Umbilical cord (tissue), 2 donors: Measurements from ENCODE around the gene STRAP. TPM values are rescaled to one million over a fixed set of nuclear protein-coding genes. Genes with fewer than 3 reads are reported as not detected.
"Not testable (repeated sequence)": the region's sequence is repeated elsewhere in the genome, so short reads cannot be mapped to it uniquely, and the experiment has no call there.

Experiments used
- DNase-seq: peaks from one replicate; pipeline ENCODE4 v3.0.0-alpha.2; 2015; ENCODE audit warnings: low spot score
- total RNA-seq: library from RNA; depleted of rRNA; stranded (reverse); fragments of >200 nt; gene quantifications from one replicate; pipeline ENCODE4 v1.2.3, GENCODE V29; 2014; ENCODE audit warnings: low replicate concordance; ENCODE audit not compliant: insufficient read depth

STRAP gene
- total RNA-seq, 1 donor from 2014 or later: 44.1 TPM

DNA sequence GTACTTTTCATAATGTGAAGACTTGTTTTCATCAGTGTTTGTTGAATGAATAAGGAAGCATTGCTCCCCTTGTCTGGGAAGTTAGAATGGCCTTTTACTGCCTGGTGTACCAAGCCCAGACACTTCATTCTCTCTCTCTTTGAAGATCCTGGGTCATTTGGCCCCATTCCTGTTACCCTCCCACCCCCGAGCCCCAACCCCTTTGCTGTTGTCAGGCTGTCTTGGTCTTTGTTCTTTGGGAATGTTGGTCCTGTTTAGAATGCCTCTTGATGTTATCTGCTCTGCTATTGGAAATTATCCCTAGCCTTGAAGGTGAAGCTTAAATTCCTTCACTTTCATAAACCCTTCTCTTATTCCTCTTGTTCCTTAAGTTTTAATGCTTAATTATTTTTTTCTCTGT lies 42.8 kb downstream of the STRAP start:
- DNase-seq: no peak

DNA sequence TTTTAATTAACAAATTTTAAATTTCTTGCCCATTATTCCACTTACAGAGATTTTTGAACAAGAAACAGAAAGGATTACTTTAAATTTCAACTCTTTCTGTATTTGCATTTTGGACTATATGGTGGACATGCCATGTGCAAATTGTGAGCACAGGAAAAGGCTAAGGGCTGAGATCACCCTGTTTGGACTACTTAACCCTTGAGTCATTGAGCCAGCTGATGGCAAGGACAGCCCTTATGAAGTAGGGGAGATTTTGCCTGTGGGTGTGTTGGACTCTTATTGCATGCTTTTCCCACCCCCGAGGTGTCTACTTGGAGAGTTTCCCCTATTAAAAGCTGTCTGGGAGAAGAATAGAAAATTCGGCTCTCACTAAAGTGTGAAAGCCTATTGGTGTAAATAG lies 46.2 kb downstream of the STRAP start:
- DNase-seq: no peak

DNA sequence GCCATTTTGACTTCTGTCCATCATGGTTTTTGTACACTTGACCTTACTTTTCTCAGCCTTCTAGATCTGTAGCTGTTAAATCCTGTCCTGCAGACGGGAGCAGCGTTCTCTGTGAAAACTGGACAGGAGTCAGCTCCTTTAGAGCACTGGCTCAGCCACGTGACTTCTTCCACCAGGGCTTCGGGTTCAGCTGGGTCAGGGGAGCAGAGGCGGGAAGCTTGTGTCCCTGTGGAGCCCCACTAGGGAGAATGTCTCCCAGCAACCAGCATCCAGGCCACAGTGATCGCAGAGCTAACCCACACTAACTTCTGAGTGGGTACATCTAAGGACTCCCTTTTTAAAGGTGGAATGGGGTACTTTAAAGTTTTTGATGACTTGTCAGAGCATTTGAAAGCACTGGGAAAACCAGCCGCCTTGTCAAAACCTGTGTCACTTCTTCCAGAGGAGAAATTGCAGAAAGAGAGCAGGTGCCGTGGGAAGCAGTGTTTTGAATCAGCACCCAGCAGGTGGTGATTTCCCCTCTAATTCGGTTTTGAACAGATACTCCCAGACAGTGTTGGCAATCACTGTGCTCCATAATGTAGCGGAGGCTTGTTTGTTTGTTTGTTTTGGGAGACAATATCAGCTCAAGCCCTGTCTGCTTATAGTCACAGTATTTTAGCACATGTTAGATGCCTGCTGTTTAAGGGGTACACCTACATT lies 46.8 kb downstream of the STRAP start:
- DNase-seq: no peak

DNA sequence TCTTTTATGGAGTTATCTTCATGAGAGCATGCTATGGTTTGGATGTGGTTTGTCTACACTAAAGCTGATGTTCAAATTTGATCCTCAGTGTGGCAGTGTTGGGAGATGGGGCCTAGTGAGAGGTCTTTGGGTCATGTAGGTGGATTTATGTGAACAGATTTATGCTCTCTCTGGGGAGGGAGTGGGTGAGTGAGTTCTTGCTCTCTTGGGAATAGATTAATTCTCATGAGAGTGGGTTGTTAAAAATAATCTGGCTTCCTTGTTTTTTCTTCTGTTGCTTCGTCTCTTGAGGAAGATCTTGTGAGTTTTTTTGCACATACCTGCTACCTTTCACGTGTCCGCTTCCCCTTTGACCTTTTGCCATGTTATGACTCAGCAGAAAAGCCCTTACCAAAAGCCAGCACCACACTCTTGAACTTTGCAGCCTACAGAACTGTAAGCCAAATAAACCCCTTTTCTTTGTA lies 49.4 kb downstream of the STRAP start:
- no peak for DNase-seq

DNA sequence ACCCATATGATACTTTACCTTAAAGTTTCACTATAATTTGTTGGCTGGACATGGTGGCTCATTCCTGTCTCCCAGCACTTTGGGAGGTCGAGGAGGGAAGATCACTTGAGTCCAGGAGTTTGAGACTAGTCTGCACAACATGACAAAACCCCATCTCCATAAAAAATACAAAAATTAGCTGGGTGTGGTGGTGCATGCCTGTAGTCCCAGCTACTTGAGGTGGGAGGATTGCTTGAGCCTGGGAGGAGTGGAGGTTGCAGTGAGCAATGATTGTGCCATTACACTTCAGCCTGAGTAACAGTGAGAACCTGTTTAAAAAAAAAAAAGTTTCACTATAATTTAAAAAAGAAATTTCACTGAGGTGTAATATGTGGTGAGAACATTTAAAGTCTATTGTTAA lies 50.1 kb downstream of the STRAP start:
- no peak for DNase-seq

DNA sequence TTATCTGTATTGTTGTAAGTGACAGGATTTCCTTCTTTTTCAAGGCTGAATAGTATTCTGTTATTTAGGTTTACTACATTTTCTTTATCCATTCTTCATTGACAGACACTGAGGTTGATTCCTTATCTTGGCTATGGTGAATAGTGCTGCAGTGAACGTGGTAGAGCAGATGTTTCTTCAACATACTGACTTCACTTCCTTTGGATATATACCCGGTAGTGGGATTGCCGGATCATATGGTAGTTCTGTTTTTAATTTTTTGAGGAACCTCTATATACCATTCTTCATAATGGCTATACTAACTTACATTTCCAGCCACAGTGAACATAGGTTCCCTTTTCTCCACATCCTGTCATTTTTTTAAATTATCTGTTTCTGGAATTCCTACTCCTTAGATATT lies 50.8 kb downstream of the STRAP start:
- DNase-seq: no peak

DNA sequence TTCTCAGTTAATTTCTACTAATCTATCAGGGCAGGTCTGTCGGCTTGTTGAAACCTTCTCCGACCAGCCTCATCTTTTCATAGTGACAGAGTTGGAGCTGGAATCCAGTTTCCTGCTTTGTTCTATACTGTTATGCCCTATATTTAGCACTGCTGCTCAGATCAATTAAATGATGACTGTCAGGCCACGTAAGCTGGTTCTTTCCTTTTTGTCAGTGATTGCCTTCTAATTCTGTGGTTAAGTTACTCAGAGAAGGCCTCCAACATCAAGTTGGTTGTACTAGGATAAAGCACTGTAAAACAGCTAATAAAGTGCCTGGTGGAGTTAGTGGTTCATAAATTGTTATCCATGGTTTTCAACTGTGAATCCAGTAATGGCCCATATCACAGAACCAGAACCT lies 51.6 kb downstream of the STRAP start:
- DNase-seq: no peak

DNA sequence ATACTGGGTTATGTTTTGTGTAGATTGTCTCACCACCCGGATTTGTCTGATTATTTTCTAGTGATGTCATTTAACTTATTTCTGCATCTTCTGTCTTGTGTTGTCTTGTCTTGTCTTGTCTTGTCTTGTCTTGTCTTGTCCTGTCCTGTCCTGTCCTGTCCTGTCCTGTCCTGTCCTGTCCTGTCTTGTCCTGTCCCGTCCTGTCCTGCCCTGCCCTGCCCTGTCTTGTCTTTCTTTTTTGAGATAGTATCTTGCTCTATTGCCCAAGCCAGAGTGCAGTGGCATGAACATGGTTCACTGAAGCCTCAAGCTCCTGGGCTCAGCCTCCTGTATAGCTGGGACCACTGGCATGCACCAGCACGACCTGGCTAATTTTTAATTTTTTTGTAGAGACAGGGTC lies 54.6 kb downstream of the STRAP start:
- no peak for DNase-seq

DNA sequence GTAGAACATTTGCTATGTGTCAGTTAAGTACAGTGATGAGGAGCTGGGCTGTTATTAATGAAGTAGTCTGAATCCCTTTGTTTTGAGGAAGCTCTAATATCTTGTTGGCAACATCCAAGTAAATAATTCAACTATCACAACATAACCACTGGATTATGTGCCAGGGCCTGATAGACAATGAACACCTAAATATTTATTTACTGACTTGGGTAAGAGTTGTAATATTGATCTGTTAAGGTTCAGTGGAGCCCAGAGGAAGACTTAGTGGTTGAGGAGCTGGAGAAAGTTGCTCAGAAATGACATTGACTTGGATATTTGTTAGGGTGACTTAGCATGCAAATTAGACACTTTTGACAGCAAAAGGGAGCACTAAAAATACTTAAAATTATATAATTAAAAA lies 55.7 kb downstream of the STRAP start:
- no peak for DNase-seq

DNA sequence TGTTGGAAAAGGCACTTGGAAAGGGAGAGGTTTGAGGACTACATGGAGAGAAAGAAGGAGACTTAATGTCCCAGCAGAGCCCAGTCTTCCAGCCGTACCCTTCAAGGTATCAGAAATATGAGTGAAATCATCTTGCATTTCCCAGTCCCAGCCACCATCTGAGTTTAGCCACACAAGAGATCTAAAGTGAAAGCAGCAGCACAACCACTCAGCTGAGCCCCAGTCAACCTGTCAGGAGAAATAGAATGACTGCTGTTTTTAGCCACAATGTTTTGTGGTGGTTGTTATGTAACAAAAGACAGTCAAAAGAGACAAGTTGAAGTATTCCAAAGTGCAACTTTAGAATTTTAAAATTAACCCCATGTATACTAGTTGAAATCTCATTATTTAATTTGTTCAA lies 56.9 kb downstream of the STRAP start:
- DNase-seq: no peak

DNA sequence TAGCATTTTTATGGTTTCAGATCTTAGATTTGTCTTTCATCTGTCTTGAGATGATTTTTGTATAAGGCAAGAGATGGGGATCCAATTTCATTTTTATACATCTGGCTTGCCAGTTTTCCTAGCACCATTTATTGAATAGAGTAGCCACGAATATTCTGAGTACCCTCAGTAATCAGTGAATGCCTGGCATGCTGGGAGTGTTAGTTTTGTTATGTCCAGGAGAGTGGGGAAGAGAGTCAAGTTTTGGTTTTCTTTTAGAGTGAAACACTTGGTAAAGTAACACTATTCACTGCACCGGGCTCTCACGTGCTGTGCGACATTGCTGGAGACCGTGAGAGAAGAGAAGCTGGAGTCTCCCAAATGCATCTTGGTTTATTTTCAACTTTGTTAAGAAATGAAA lies 60.3 kb downstream of the STRAP start:
- DNase-seq: no peak

DNA sequence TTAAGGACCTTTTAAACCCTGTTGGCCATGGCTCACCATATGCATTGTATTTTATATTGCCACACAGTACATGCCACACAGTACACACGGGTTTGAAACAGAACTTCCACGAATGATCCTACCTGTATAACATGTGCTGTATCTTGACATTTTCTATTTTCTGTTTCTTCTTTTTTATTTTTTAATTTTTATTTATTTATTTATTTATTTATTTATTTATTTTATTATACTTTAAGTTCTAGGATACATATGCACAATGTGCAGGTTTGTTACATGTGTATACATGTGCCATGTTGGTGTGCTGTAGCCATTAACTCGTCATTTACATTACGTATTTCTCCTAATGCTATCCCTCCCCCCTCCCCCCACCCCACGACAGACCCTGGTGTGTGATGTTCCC lies 61.3 kb downstream of the STRAP start:
- not testable (repeated sequence) for DNase-seq

DNA sequence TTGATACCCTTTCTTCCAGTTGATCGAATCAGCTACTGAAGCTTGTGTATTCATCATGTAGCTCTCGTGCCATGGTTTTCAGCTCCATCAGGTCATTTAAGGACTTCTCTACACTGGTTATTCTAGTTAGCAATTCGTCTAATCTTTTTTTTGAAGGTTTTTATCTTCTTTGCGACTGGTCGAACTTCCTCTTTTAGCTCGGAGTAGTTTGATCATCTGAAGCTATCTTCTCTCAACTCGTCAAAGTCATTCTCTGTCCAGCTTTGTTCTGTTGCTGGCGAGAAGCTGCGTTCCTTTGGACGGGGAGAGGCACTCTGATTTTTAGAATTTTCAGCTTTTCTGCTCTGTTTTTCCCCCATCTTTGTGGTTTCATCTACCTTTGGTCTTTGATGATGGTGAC lies 66.3 kb downstream of the STRAP start:
- not testable (repeated sequence) for DNase-seq

Other genes starting within 250 kb of the STRAP start
- 194 TPM for gene EPS8, start 93.0 kb upstream of the STRAP start, total RNA-seq
- 51.0 TPM for gene DERA, start 28.9 kb downstream of the STRAP start, total RNA-seq